GM18861 (cell line): ENCODE data around the gene RELN.

Experiments used
- ATAC-seq: cut with Tn5 transposase; IDR thresholded peaks from one replicate; pipeline ENCODE4 v1.9.1; 2021; ENCODE audit not compliant: unreplicated experiment

The RELN gene

DNA sequence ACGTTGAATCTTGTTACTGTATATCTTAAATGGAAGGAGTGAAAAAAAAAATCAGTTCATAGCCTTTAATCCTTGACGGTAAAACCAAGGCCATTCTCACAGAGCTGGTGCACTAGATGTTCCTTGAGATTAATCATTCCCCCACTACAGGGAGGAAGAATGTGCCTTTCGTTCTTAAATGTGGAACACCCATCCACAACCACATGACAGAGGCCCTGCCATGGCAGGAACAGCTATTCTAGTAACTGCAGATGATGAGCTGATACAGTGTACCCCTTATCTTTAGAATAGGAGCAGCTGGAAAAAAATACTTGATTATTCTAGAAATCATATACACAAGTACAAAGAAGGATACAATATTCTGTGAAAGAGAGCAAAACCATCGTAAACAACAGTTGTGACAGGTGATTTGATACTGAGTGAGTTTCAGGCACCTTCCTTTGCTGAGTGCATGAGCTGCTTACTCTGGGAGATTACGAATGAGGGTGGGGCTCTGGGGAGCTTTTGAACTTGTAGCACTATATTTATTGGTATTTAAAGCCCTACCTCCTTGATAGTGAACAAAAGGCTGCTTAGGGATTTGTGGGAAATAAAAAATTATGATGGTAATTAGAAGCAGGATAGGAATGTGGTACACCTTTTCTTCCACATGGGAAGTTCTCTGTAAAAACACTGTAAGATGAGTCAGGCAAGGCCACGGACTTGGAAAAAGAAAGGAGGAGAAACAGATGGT is 299.1 kb downstream of the RELN start:
- ATAC-seq, result no peak

DNA sequence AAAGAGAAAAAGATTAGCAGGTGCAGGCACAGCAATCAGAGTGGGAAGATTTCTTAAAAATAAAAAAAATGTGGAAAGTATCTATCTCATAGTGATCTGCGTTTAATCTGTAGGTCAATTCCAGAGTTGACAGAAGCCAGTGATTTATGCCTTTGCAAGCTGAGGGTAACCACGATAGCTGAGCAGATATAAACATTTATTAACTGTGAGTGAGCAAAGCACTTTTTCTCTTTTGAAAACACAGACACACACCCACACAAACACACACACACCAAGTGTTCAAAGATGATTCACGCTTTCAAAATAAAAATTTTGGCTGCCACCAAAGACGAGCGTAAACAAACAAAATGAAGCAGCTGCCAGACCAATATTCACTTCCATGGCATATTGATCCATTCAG is 300.2 kb downstream of the RELN start:
- no peak for ATAC-seq

DNA sequence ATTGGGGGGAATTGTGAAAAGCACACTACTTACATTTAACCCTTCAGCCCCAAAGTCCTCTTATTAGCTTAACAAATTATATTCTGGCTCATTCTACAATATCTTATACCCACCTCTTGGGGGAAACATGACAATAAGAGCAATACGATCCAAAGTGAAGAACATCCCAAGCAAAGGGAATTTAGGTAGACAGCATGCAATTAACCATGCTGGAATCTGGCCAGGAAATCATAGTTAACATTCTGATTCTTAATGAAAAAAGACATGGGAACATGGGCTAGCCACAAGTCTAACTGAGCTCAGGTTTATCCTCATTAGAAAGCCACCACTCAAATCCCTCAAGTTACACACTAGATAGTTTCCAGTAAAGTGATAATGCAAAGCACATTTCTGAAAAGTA is 301.5 kb downstream of the RELN start:
- no peak for ATAC-seq

DNA sequence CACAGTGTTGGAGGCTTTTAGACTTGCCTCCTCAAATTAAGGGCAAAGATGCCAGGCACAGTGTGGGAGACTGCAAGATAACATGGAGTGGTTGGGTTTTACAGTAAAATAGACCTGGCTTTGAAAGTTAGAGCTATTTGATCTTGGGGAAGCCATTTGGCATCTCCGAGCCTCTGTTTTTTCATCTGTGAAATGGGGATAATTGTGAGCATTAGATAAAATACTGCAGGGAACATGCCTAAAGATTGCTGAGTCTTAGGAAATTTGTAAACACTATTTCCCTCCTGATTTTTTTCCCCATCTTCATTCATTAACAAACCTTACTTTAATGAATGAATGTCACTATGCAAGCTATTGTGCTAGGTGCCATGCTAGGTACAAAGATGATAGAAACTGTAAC is 302.2 kb downstream of the RELN start:
- no peak for ATAC-seq

DNA sequence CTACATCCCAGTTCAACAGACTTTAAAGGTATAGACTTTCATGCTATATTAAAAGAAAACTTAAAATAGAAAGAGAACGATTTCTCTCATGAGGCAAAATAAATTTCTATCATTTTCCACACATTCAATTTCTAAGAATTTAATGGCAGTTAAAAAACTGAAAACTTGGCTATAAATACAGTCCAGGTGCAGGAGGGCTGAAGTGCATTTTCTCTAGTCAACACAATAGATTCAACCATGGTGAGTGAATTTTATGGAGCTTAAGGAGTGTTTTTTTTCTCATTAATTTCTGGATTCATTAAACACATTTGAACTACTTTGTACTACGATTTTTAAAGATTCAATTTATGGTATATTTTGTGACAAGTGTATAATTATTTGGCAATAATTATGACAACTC is 302.7 kb downstream of the RELN start:
- ATAC-seq, result no peak

DNA sequence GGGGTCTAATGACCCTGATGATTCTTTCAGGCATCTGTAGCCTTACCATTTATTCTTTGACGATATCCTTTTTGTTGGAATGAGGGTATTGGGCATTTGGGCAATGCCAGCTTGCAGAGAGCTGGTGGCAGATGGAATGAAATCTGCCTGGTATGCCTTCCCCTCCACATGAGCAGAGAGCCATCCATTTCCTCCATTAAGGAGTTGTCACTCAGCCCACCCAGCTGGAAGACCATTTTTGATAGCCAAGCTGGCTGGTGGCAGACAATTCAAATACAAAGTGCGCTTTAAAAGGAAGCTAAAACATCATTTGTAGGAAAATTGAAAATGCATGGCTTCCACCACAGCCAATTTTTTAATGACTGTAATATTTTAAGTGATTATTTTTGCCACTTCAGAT is 303.4 kb downstream of the RELN start:
- ATAC-seq, result no peak

DNA sequence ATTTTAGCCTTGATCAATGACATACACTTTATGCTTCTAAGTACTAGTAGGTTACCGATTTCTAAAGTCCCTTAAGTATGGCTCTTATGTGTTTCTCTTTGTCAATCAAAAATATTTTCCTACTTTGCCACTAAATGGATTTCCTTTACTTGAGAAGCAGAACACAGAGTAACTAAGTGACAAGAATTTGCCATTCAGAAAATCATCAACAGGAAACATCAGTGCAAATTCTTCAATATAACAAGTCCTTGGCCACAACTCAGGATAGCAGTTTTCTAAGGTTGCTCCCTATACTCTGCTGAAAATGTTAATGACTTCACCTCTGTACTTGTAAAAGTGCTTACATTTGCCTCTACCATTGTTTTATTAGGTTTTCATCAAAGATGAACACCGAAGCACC is 303.8 kb downstream of the RELN start:
- ATAC-seq, result no peak

DNA sequence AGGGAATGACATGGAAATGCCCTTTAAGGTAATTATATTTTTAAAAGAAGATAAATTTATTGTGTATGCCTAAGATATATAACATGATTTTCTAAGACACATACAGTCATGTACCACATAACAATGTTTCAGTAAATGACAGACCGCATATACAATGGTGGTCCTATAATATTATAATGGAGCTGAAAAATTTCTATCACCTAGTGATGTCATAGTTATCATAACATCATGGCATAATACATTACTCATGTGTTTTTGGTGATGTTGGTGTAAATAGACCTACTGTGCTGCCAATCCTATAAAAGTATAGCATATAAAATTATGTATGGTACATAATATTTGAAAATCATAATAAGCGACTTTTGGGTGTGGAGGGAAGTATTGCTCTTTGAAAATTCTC is 306.1 kb downstream of the RELN start:
- ATAC-seq, result no peak

DNA sequence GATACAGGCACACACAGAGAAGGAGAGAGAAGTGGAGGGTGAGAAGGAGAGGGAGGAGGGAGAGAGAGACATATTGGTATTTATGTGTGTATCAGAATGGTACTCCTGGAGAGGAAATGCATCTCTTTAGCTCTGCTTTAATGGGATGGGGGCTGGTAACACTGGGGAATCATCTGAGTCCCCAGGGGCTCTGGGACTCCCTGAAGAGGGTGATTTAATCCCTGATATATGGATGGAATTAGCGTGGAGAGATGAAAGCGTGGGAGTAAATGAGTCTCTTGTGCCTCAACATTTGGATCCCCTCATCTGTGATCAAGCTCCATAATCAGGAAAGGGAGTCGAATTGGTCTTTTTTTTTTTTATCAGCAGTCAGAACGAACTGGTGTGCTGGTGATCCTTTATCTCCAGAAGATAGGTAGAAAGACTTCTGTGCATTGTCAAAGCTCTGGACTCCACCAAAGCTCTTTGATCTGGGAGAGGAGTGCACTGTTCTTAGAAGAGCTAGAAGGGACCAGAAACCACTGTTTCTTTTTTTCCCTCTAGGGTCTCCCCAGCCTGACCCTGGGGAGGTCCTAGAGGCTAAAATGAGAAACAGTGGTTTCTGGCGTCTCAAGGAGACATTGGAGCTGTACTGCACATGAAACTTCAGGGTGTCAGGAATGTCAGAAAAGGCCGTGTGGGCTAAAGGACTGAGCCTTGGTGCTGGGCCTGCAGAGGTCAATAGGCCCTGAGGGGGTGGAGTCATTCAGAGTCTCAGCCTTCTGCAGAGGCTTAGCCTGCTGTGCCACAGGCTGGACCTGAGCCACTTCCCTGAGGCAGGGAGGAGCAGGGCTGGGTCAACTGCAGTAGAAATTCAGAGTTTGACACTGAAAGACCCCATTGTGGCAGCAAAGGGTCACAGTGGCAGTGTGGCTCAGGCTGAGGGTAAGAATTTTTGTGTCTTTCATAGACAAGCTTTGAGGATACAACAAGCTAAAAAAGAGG is 309.0 kb downstream of the RELN start:
- ATAC-seq, result no peak

DNA sequence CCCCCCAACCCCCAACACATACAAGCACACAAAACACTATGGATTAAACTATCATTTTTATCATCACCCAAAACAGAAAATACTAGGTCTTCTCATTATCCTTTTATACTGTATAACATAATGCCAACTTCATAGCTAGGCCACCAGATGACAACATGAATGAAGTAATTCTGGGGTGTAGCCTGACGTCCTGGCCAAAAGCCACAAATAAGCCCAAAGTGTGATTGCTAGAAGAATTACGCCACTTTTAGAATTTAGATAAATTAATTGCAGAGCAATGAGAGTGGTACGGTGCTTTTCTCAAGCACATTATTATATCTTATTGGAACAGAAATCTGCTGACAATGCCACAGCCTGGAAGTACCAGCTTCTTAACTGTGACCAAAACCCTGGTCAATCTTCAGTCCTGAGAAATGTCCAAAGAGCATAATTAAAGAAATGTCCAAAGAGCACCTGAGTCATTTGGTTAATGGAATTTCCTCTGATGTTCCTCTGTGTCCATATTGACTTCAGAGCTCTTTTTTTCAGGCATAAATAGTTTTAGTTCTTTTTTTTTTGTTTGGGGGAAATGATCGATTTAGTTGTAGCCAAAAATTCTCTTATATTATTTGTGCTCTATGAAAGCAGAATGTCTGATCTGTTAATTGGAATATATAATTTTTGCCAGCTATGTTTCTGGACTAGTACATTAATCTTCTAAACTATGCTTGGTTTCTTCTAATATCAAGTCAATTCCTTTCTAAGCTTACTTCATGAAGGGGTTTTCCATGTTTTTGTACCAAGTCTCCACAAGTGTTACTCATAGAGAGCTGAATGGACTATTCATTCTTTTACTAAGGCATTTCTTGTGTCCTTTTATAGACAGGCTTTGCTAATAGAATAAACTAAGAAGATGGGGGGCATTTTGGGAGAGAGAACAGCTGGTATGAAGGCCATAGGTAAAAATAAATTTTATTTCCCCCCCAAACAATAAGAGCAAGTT is 310.0 kb downstream of the RELN start:
- no peak for ATAC-seq

DNA sequence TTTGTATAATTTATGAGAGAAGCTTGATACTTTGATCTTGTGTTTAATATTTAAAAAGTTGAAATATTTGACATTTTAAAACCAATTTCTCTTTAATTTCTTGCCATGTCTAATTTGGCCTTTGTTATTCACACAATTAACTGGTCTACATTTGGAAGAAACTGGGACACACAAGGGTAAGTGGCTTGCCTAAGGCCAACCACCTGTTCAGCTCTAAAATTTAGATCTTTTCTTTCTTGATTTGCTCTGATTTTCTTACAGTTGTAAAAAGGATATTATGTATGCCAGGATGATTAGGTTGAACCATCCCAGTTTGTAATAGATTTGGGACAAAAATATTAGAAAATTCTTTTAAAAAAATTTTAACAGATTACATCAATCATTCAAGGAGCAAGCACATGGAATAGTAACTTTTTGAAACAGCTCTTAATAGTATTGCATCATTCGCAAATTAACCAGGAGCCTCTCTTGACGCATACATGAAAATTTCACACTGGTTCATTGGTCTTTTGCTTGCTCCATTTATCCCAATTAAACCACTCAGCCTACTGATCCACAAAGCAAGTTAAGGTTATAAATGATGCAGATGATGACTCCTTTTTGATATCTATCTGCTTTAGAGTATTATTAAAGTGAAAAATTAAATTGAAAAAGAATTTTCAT is 321.0 kb downstream of the RELN start:
- ATAC-seq, result no peak

DNA sequence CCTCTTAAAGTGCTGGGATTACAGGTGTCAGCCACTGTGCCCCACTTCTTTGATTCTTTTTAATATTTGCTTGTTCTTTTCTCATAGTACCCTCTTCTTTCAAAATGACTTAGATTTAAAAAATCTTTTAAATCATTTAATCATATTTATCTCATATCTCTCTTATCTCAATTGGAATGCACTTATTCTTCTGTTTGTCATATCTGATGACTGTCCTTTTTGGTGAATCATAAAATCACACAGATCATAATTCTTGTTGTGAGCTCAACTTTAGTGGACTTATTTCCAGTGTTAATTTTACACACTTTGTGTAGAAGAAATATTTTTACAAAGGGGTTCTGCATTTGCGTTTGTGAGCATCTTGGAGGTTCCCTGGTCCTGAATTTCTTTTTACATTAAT is 323.1 kb downstream of the RELN start:
- ATAC-seq, result no peak

DNA sequence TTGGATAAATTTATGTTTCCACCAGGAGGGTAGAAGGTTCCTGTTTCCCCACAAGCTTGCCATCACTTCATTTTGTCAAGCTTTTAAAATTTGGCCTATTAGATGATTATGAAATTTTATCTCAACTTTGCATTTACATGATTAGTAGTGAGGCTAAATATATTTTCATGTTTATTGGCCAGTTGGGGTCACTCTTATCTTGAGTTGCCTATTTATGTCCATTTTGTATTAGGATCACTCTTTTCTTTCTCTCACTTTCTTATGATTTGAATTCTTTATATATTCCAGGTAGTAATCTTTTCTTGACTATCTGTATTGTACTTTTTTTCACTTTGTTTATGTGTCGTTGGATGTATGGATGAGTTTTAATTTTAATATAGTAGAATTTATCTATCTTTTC is 324.9 kb downstream of the RELN start:
- no peak for ATAC-seq

DNA sequence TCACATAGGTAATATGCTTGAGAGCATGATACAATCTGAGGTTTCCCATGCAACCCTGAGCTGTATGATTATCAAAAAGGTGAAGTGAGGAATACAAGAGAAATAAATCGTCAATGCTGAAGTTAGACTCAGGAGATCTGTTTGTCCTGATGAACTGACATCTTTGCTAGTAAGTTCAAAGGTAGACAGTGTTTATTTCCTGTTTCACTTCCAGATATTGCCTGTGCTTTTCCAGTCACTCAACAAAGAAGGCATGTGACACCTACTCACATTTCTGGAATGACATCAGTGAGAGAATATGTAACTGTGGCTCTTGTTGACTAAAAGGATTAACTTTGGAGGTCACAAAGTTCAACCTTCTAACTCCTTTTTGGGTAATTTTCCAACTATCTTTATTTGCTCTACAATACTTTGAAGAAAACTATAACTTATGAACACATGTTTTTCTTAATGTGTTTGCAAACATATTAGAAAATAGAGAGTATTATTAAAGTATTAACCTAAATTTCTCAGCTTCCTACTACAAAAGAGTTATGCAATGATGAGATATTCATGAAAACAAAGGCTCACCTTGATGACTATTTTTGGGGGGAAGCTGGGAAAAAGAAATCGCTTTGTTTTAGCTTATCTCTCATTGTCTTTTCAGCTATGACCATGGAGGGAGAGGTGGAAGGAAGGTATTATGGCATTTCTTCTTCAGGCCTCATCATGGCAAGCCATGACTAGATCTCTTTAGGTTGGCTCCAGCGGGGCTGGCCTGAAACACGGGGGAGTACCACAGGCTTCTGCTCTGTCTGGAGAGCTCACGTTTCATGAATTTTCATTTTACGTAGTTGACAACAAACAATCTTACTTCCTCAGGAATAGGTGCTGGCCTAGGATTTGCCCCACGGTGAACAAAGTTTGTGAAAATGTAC is 328.7 kb downstream of the RELN start:
- no peak for ATAC-seq

DNA sequence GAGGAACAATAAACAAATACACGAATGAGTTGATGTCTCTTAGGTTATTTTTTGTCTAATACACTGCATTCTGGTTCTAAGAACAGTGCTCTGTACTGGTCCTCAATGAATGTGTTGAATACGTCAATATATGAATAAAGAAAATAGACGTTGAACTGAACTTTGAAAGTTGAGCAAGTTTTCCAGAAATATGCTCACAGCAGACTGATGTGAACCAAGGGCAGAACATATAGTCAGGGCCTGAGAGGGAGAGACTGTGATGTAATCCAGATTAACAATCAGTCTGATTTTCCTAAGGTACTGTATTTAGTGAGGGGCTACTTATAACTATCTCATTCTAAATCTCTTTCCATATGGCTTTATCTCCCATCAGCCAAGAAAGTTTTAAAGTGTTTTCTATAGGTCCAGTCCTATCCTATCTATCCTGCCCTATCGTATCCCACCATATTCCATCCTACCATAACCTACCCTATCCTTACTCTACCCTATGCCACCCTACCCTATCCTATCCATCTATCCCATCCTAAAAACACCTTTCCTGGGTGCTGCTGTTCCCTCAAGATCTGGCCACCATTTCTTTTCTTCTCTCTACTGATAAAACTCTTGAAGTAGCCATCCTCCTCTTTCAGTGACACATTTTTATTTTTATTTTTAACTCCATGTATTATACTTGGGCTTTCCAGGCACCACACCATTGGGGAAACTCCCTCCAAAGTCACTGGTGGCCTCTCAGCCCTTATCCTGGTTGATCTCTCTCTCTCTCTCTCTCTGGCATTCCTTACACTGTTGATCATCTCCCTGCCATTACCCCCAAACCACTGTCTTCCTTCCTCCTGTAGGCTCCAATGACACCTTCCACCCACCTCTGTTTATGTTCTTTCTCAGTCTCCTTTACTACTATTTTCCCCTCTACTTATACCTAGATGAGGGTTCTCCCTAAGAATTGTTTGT is 331.1 kb downstream of the RELN start:
- no peak for ATAC-seq

DNA sequence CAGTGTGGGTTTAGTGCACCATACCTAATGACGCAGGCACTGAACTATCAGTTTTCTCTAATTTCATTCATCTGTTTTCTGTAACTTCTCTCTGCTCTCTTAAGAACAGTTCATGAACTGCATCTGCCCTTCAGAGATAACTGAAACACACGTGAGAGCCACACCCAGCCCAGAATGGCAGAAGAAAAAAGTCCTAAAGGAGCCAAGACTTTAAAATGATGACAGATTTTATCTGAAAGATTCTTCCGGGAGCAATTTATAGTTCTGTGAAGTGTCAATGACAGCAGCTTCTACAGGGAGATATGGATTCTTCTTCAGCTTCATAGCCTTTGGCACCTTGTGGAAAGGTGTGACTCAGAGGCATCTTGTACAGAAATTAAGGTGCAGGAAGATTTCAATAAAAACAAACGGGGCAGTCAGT is 332.0 kb downstream of the RELN start:
- no peak for ATAC-seq

DNA sequence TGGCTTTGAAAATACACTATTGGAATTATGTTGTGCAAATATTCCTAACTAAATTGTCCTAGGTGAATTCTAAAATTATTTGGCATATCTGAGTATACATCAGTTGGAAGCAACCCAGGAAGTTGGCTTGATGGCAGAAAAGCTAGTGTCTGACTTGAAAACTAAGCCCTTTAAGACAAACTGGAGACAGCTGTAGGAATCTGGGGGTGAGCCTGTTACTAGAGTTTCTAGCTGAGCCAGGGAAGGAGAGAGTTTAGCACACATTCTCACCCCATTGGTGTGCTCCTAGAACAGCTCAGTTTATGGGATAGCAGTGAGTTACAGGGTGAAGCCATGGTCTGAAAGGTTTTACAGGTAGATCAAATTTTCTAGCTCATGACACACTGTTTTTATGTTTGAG is 333.2 kb downstream of the RELN start:
- no peak for ATAC-seq

DNA sequence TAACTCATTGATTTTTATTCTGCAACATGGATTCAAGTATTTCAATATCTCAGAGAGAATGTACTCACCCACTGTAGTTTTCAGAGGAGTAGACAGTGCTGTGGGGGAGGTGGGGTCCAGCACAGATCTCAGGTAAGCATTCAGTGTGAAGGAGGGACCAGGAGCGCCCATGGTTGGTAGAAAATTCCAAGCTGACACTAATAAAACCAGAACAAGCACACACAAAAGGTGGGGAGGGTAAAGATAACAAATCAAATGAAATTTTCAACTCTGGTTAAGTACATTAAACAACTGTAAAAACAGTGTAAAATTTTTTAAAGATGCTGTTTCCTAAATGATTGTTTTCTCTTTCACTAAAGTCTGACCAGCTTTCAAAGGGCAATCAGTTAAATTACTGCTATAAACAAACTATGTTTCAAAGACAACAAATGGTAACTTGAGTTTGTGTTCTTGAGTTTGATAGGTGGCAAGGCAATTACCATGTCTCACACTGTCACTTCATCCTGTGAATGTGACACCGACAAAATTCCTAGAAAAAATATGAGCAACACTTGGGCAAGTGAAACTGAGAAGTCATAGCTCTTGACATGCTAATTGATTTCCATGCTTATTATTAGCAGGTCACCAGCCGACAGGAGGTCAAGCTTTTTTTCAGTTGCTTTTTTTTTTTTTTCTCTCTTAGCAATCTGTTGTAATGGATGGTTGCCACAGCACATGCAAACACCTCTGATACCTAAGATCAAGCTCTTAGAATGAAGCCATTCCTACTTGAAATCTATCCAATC is 337.7 kb downstream of the RELN start:
- no peak for ATAC-seq
